ENCODE results near the gene HSPA12A.

The HSPA12A gene

GRCh38 chr10:116692225-116692624 lies 50.1 kb downstream of the HSPA12A start:
- DNase-seq (ENCODE audit: low read depth in 3 of 3): no peak

DNA sequence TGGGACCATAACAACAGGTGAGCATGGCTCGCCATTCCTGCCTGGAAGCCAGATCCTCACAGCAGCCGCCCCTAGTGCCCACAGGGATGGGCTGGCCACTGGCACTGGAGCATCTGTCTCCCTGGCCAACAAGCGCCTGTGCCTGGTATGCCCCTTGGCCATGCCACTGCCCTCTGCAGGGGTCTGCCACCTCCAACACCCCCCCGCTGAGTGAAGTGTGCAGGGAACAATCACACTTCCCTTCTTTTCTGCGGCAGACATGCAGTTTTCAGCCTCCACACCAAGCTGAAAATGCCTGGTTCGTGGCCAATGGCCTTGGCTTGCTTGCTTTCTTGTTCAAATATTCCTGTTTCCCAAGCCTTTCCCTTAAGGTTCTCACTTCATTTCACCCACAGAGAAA lies 50.7 kb downstream of the HSPA12A start:
- DNase-seq (ENCODE audit: low read depth in 3 of 3): no peak

DNA sequence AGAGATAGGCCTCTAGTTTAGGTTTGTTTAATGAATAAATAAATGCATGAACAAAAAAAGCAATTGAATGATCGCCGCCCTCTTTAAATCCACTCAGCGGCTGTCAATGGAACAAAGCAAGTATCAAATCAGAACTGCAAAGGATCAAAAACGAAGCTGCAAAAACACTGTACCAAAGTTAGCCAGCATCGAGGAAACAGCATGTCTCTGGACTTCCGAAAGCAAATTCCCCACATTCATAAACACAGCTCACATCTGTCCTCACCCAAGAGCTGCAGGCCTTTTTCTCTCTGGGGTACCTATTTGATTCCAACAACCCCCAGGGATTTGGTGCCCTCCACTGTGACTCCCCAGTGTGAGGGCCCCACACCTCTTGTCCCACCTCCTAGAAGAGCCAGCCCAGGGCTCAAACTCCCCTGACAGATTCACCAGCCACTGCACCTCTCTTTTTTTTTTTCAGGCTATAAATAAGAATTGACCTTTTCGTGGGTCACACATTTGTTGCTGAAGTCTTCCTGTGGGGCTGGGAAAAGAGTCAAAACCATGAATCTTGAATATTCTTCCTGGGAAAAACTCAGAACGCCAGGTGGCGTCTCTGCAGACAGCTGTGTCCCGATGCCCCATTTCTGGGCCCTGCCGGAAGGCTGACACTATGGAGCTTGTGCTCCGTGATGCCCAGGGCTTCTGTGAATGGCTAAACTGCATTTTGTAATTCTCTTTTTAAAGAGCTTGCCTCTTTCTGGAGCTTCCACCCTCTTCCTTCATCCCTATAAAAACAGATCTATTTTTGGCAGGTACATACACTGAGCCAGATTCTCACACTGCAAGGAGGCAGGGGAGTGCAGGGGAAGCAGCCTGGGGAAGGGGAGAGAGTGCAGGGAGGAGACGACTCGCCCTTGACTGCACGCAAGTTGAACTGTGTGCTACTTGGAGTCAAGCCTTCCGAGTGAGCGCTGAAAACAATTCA lies 51.7 kb downstream of the HSPA12A start:
- DNase-seq (ENCODE audit: low read depth in 3 of 3): no peak

- DNase-seq (ENCODE audit: low read depth in 3 of 3): no peak
Measured at GRCh38 chr10:116689744-116690143, 52.6 kb downstream of the HSPA12A start.

DNA sequence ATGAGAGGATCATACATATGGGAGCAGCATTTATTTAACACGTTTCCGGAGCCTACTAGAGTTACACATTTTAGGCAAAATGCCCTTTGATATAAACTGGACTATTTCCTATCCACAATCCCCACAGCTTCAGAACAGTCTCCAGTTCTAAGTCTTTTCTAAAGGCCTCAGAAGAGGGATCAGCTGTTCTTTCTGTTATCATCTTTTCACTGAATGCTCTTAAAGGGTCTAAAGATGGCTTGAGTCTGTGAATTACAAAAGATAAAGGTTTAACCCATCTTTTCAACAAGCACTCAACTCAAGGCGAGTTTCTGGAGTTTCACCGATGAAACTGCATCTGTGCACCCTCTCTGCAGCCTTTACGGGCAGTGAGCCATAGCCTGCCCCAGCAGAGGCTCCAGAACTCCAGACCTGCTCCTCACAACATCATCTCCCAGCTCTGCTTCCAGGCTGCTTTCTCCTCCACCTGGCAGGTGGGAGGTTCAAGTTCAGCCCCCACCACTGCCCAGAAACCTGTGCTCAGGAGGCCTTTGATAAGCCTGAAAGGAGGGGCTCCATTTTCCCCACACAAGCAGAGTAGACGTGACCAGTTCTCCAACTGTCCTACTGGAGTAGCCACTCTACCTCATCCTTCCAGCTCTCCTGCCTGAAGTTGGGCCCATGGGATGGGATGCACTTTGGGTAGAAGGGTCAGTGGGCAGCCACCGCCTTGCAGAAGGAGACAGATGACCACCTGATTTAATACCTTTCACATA lies 53.4 kb downstream of the HSPA12A start:
- no peak for DNase-seq (ENCODE audit: low read depth in 3 of 3)

DNA sequence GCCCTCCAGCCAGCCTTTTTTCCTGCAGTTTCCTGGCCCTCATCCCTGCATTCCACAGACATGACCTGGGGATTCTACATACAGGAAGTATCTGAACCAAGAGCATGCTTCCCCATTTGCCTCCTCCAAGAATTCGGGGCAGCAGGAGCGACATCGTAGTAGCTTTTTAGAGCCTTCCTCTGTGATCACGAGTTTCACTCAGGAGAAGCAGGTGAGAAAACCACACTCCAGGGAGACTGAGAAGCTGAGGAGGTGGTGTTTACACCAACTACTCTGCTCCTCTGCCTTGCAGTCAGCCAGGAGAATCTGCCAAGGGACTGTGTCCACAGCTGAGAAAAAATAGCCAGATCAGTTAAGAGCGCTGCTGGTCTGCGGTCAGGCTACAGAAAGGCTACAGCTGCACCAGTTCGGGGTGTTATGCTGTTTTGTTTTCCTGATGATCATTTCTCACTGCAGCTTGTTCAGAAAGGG lies 54.1 kb downstream of the HSPA12A start:
- DNase-seq (ENCODE audit: low read depth in 3 of 3): no peak

DNA sequence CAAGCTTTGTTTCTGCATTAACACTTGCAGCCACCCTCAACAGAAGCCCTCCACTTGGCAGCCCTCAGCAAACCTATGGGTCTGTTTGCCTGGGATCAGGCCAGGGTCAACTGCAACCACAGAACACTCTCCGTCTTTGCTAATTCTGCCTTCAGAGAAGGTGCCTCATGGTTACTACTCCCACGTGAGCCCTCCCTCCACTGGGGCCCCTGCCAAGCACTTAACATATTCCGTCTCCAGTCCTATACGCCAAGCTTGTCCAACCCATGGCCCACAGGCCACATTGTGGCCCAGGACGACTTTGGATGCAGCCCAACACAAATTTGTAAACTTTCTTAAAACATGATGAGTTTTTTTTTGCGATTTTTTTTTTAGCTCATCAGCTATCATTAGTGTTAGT lies 54.7 kb downstream of the HSPA12A start:
- DNase-seq (ENCODE audit: low read depth in 3 of 3): no peak

- DNase-seq (ENCODE audit: low read depth in 3 of 3): no peak
Measured at GRCh38 chr10:116686632-116687031, 55.7 kb downstream of the HSPA12A start.

- DNase-seq (ENCODE audit: low read depth in 3 of 3): no peak
Measured at GRCh38 chr10:116685807-116686206, 56.6 kb downstream of the HSPA12A start.

- DNase-seq (ENCODE audit: low read depth in 3 of 3): no peak
Measured at GRCh38 chr10:116684781-116685180, 57.6 kb downstream of the HSPA12A start.

DNA sequence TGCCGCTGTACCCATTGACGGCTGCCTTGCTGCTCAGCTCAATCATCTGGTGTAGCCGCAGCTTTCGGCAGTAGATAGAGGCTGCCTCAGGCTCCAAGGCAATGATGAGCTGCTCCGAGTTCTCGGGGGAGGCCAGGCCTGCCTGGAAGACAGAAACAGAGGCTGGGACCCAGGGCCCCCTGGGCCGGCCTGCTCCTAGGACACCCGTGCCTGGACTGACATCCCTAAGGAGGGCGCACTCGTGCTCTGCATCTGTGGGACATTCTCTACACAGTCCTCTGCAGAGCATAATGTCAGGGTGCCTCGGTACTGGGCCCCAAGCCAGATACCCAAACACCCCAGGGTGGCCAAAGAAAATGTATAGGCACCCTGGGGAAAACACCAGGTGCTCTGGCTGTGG lies 58.5 kb downstream of the HSPA12A start:
- no peak for DNase-seq (ENCODE audit: low read depth in 3 of 3)

DNA sequence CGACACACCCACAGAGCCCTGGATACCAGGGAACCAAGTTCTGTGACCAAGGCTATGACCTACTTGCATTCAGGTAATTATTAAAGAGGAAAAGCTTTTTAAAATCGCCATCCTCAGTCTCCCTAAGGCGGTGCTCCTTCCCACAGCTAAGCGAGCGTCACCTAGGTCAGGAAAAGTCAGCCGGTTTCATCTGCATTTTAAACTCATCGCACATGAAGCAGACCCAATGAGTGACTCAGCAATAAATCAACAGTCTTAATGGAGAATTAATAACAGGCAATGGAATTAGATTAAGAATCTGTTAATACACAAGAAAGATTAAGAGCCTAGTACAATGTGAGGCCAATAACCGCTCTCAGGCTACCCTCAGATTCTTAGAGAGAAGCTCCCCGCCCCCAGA lies 59.2 kb downstream of the HSPA12A start:
- no peak for DNase-seq (ENCODE audit: low read depth in 3 of 3)

- DNase-seq (ENCODE audit: low read depth in 3 of 3): no peak
Measured at GRCh38 chr10:116679351-116679750, 63.0 kb downstream of the HSPA12A start.

GRCh38 chr10:116676633-116677032 lies 65.7 kb downstream of the HSPA12A start:
- no peak for DNase-seq (ENCODE audit: low read depth in 3 of 3)

DNA sequence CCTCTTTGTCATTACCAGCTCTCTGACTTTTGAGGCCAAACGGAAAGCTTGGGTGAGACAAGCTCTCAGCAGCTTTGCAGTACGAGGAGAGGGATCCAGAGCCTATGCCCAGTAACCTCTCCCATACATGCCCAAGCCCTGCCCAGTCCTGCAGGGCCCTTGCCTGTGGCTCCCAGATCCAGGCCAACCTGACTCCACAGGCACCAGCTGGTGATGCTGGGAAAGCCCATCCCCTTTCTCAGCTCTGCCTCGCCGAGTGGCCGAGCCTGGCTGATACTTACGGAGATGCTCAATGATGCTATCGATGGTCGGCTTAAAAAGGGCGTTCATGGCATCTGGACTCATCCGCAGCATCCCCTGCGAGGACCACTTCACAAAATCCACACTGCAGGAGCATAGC lies 66.2 kb downstream of the HSPA12A start:
- DNase-seq (ENCODE audit: low read depth in 3 of 3): no peak

DNA sequence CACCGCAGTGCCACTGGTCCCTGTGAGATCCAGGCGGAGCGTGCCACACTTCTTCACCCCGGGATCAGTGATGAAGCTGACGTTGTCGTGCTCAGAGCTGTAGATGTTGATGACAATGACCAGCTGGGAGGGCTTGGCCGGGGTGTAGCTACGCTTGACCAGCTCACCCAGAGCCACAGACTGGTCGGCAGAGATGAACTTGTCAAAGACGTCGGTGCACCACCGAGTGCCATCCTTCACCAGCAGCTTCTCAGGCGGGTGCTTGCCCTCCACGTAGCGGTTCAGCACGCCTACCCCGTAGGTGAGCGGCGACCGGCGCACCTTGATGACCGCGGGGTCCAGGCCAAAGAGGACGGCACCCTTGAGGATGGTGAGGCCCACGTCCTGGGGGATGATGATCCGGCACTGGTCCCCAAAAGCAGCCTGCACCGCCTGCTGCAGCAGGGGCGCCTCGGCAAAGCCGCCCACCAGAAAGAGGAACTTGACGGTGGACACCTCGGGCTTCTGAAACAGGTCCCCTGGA lies 67.4 kb downstream of the HSPA12A start:
- no peak for DNase-seq (ENCODE audit: low read depth in 3 of 3)

GRCh38 chr10:116673866-116674265 lies 68.5 kb downstream of the HSPA12A start:
- no peak for DNase-seq (ENCODE audit: low read depth in 3 of 3)

- DNase-seq (ENCODE audit: low read depth in 3 of 3): no peak
Measured at GRCh38 chr10:116672891-116673290, 69.5 kb downstream of the HSPA12A start.

- no peak for DNase-seq (ENCODE audit: low read depth in 3 of 3)
Measured at GRCh38 chr10:116671274-116671926, 71.0 kb downstream of the HSPA12A start.

DNA sequence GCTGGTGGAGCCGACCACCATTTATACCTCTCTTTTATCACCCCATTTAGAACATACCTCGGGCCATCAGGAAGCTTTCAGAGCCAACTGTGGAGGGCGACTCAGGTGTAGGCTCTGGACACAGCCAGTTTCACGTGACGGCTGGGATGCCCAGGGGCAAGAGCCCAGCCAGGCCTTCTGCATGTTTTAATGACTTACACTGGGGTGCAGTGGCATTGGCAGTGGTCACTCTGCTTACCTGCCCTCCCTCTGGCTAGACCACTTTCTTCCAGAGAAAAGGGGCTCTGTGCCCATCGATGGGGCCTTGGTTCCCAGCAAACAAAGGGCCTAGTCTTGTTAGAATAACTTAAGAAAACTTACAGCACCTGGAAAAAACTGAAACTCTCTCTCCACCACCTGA lies 71.7 kb downstream of the HSPA12A start:
- no peak for DNase-seq (ENCODE audit: low read depth in 3 of 3)

DNA sequence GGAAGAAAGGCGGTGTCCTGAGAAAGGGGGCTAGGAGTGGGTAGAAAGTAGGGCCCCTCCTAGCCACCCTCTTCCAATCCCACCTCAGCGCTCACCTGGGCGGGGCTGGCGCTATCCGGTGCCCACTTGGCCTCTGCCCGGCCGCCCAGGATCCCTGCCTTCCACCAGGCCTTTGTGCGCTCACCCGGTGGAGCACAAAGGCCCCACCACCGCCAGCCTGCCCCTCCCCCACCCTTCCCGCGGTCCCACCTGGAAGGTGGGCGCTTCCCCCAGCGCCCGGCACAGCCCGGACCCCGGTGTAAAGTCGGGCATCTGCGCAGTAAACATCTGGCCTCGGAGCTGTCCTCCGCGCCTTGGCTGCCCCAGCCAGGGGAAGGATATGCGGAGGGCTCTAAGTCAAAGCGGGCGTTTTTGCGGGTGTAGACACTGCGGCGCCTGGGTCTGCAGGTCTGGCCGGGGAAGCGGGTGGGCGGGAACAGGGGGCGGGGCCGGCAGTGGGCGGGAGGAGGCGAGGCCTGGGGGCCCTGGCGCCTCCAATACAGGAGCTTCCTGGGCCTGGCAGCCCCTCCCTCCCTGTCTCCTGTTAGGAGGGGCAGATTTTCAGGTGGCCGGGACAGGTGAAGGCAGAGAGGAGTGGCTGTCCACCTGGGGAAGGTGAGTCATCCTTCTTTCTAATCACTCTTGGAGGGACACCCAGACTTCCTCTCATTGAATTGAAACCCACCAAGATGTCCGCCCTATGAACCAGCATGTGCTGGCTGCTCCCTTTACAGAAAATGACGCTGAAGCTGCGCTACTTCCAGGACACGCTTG lies 72.3 kb downstream of the HSPA12A start:
- no peak for DNase-seq (ENCODE audit: low read depth in 3 of 3)

Data from stimulated activated CD4-positive, alpha-beta T cell treated with anti-CD3 and anti-CD28 coated beads, TNF-alpha, amount 100 ng/mL, for 48 hours (primary cell).